H1 (cell line): ENCODE results near the gene POLE3. TPM values are rescaled to one million over a fixed set of nuclear protein-coding genes. Genes with fewer than 3 reads are reported as not detected.
"Not testable (repeated sequence)": the region's sequence is repeated elsewhere in the genome, so short reads cannot be mapped to it uniquely, and the experiment has no call there.

Experiments
- CTCF ChIA-PET: fragments of 300-600 bp; sonication (Branson Sonifier 250); formaldehyde crosslinking; loops from one replicate; lab custom pipeline; 2021; ENCODE audit not compliant: partially characterized antibody; lab: Charles Lee
- POLR2A ChIA-PET: fragments of 300-600 bp; sonication (Branson Sonifier 250); formaldehyde crosslinking; loops from one replicate; lab custom pipeline; 2021; ENCODE audit warnings: inconsistent platforms; ENCODE audit not compliant: partially characterized antibody; lab: Charles Lee
- DNase-seq, 2 experiments: peaks; one replicate each; pipeline versions ENCODE4 v3.0.0 to v3.0.0-alpha.2; 2010 to 2022; ENCODE audit warnings: low spot score in 2 of 2, low read depth in 1 of 2, mixed read lengths in 1 of 2
- FAIRE-seq: peaks from 2 replicates; lab custom pipeline; 2011; peaks lifted over from hg19 to GRCh38; lab: Jason Lieb, UNC
- H2AFZ ChIP-seq: 2 replicates; pipeline ENCODE4 v1.8.1; 2012; ENCODE audit warnings: low read length, inconsistent platforms
- H2AK5ac ChIP-seq: 2 replicates; pipeline ENCODE4 v1.6.1; 2013; ENCODE audit warnings: low read depth, low read length
- H2BK120ac ChIP-seq: replicated peaks from 2 replicates; pipeline ENCODE3; 2013; ENCODE audit warnings: low read depth, low read length, inconsistent platforms
- H2BK12ac ChIP-seq: 2 replicates; pipeline ENCODE4 v1.6.1; 2013; ENCODE audit warnings: low read depth, low read length
- H2BK15ac ChIP-seq: 2 replicates; pipeline ENCODE4 v1.6.1; 2013; ENCODE audit warnings: low read length
- H2BK20ac ChIP-seq: 2 replicates; pipeline ENCODE4 v1.6.1; 2013; ENCODE audit warnings: low read length
- H2BK5ac ChIP-seq: 2 replicates; pipeline ENCODE4 v1.6.1; 2013; ENCODE audit warnings: low read depth, low read length
- H3K14ac ChIP-seq: 2 replicates; pipeline ENCODE4 v1.6.1; 2013; ENCODE audit warnings: inconsistent platforms; ENCODE audit not compliant: insufficient read length
- H3K18ac ChIP-seq: 2 replicates; pipeline ENCODE4 v1.6.1; 2013; ENCODE audit warnings: low read length; ENCODE audit errors: extremely low read depth
- H3K23ac ChIP-seq: 2 replicates; pipeline ENCODE4 v1.6.1; 2013; ENCODE audit warnings: inconsistent platforms; ENCODE audit not compliant: insufficient read length
- H3K23me2 ChIP-seq: 2 replicates; pipeline ENCODE4 v1.6.1; 2013; ENCODE audit warnings: low read depth, low read length
- H3K27ac ChIP-seq: 2 replicates; pipeline ENCODE4 v1.6.1; 2011; ENCODE audit warnings: low read depth, low read length, inconsistent platforms
- H3K27me3 ChIP-seq, 4 experiments: replicated peaks in 1 of 4; 1 replicate in 1 of 4; 2 replicates in 3 of 4; pipeline versions ENCODE4 v1.6.1 to v1.8.1; 2011 to 2013; ENCODE audit warnings: low read length in 3 of 4, mild to moderate bottlenecking in 3 of 4, inconsistent platforms in 2 of 4, mixed read lengths in 2 of 4, moderate library complexity in 1 of 4; ENCODE audit not compliant: control insufficient read depth in 3 of 4, insufficient read depth in 3 of 4; ENCODE audit errors: extremely low read depth in 1 of 4
- H3K36me3 ChIP-seq, 4 experiments: 2 replicates each; pipeline versions ENCODE4 v1.6.1 to v1.8.1; 2011 to 2013; ENCODE audit warnings: mild to moderate bottlenecking in 4 of 4, low read length in 3 of 4, moderate library complexity in 2 of 4, control low read depth in 1 of 4, inconsistent platforms in 1 of 4; ENCODE audit not compliant: insufficient read depth in 4 of 4, control insufficient read depth in 2 of 4
- H3K4ac ChIP-seq: replicated peaks from 2 replicates; pipeline ENCODE3; 2013; ENCODE audit warnings: low read length, low read depth, mixed read lengths, inconsistent platforms; ENCODE audit not compliant: insufficient read length
- H3K4me1 ChIP-seq, 4 experiments: replicated peaks in 1 of 4; 1 replicate in 1 of 4; 2 replicates in 3 of 4; pipeline versions ENCODE4 v1.6.1 to v1.8.1; 2011 to 2013; ENCODE audit warnings: low read length in 3 of 4, inconsistent platforms in 2 of 4, mixed read lengths in 1 of 4; ENCODE audit not compliant: insufficient read depth in 4 of 4, control insufficient read depth in 3 of 4
- H3K4me2 ChIP-seq, 2 experiments: 2 replicates each; pipeline versions ENCODE4 v1.6.1 to v1.8.1; 2011 to 2013; ENCODE audit warnings: low read depth in 2 of 2, low read length in 2 of 2, control low read depth in 1 of 2, inconsistent platforms in 1 of 2, mild to moderate bottlenecking in 1 of 2; ENCODE audit not compliant: insufficient read depth in 1 of 2
- H3K4me3 ChIP-seq, 4 experiments: fragments of 200-600, 300-600 bp in 1 of 4; sonication (generic), shearing (Covaris generic), sonication (Bioruptor Twin) in 1 of 4; 2 replicates each; pipeline versions ENCODE4 v1.5.1 to v1.8.1; 2011 to 2016; ENCODE audit warnings: low read length in 4 of 4, low read depth in 3 of 4, control low read depth in 2 of 4, inconsistent platforms in 2 of 4, mild to moderate bottlenecking in 2 of 4, mixed read lengths in 1 of 4, moderate library complexity in 1 of 4; ENCODE audit not compliant: insufficient read depth in 2 of 4; ENCODE audit errors: extremely low read depth in 1 of 4
- H3K56ac ChIP-seq: replicated peaks from 2 replicates; pipeline ENCODE3; 2013; ENCODE audit warnings: low read depth, mild to moderate bottlenecking, mixed read lengths, low read length, inconsistent platforms; ENCODE audit not compliant: insufficient read length
- H3K79me1 ChIP-seq: 2 replicates; pipeline ENCODE4 v1.6.1; 2013; ENCODE audit warnings: low read depth, low read length, control low read depth
- H3K79me2 ChIP-seq, 2 experiments: 2 replicates each; pipeline versions ENCODE4 v1.6.1 to v1.8.1; 2012 to 2013; ENCODE audit warnings: low read length in 2 of 2, mild to moderate bottlenecking in 2 of 2, inconsistent platforms in 1 of 2; ENCODE audit not compliant: insufficient read depth in 2 of 2, control insufficient read depth in 1 of 2
- H3K9ac ChIP-seq, 4 experiments: replicated peaks in 1 of 4; 1 replicate in 1 of 4; 2 replicates in 3 of 4; pipeline versions ENCODE4 v1.6.1 to v1.8.1; 2011 to 2013; ENCODE audit warnings: low read depth in 3 of 4, low read length in 3 of 4, control low read depth in 2 of 4, mild to moderate bottlenecking in 2 of 4, moderate library complexity in 2 of 4, inconsistent platforms in 1 of 4; ENCODE audit errors: extremely low read depth in 1 of 4
- H3K9me3 ChIP-seq, 2 experiments: 2 replicates each; pipeline versions ENCODE4 v1.6.1 to v1.8.1; 2012 to 2013; ENCODE audit warnings: mild to moderate bottlenecking in 2 of 2, moderate library complexity in 2 of 2, control low read depth in 1 of 2, inconsistent platforms in 1 of 2, low read depth in 1 of 2, low read length in 1 of 2, mixed read lengths in 1 of 2; ENCODE audit not compliant: insufficient read depth in 2 of 2
- H4K20me1 ChIP-seq, 2 experiments: replicated peaks in 1 of 2; 2 replicates each; pipeline versions ENCODE3 to v1.8.1; 2011 to 2013; ENCODE audit warnings: inconsistent platforms in 2 of 2, low read length in 2 of 2, mild to moderate bottlenecking in 1 of 2; ENCODE audit not compliant: insufficient read depth in 2 of 2, control insufficient read depth in 1 of 2
- H4K5ac ChIP-seq: 2 replicates; pipeline ENCODE4 v1.6.1; 2013; ENCODE audit warnings: low read length, low read depth, mixed read lengths, inconsistent platforms; ENCODE audit not compliant: insufficient read length
- H4K8ac ChIP-seq: 2 replicates; pipeline ENCODE4 v1.8.0; 2013; ENCODE audit warnings: mild to moderate bottlenecking, moderate library complexity, low read length, inconsistent platforms; ENCODE audit not compliant: insufficient read depth; ENCODE audit errors: extremely low read depth
- H4K91ac ChIP-seq: replicated peaks from 2 replicates; pipeline ENCODE3; 2013; ENCODE audit warnings: low read length, mixed read lengths, inconsistent platforms; ENCODE audit not compliant: insufficient read length
- ASH2L ChIP-seq: fragments of 200-600, 300-600 bp; sonication (generic); IDR thresholded peaks from one replicate; pipeline ENCODE4 v1.7.1; 2017; ENCODE audit warnings: low read length
- BACH1 ChIP-seq: IDR thresholded peaks from 2 replicates; pipeline ENCODE4 v1.6.1; 2012; ENCODE audit warnings: low read length, improper control_type of control experiment
- CHD2 ChIP-seq: IDR thresholded peaks from 2 replicates; pipeline ENCODE4 v1.6.1; 2012; ENCODE audit warnings: low read length, improper control_type of control experiment
- EZH2 ChIP-seq: fragments of 200-600 bp; sonication (generic); IDR thresholded peaks from 2 replicates; pipeline ENCODE4 v1.7.1; 2012; ENCODE audit warnings: low read depth, mild to moderate bottlenecking, moderate library complexity, low read length, inconsistent platforms; ENCODE audit not compliant: severe bottlenecking
- POLR2AphosphoS5 ChIP-seq: IDR thresholded peaks from 2 replicates; pipeline ENCODE4 v1.6.1; 2011; ENCODE audit warnings: low read depth, low read length
- WGBS, 2 experiments: shearing (Covaris generic) in 1 of 2; methylation state at CpG; one replicate each; pipeline versions ENCODE4 v1.1.6 to v1.1.7; 2013 to 2015; ENCODE audit warnings: low lambda C conversion rate in 2 of 2, mixed read lengths in 2 of 2, inconsistent platforms in 1 of 2, low coverage in 1 of 2, missing lambda C conversion rate in 1 of 2; ENCODE audit not compliant: insufficient replicate concordance in 2 of 2, insufficient coverage in 1 of 2, insufficient read length in 1 of 2; ENCODE audit errors: extremely low coverage in 1 of 2, missing lambda C conversion rate in 1 of 2; 5-methylcytosine and 5-hydroxymethylcytosine counted together
- polyA plus RNA-seq, 7 experiments: library from polyadenylated mRNA; depleted of rRNA in 3 of 7; stranded (reverse) in 5 of 7; unstranded in 2 of 7; fragments of >200 nt in 5 of 7; fragments of 200-250 nt in 2 of 7; gene quantifications; 1 replicate in 5 of 7; 2 replicates in 1 of 7; 4 replicates in 1 of 7; pipeline versions ENCODE4 v1.2.1 to v1.2.3, GENCODE V29; 2011 to 2013; ENCODE audit warnings: missing spikeins in 2 of 7, mixed read lengths in 2 of 7
- total RNA-seq: library from RNA; stranded (reverse); fragmentation: NEBNext Ultra II Directional; extraction: Animal tissue kit (Norgen Biotek cat#: 25700); gene quantifications from 2 replicates; pipeline ENCODE4 v1.2.1, GENCODE V29; 2021
- TF ChIP-seq, protein P1 (sequence below), 3 experiments: IDR thresholded peaks; 1 replicate in 2 of 3; 2 replicates in 1 of 3; pipeline versions ENCODE4 v1.5.1 to v1.6.1; 2011; ENCODE audit warnings: low read length in 3 of 3, mild to moderate bottlenecking in 3 of 3, inconsistent platforms in 2 of 3, low read depth in 1 of 3, moderate library complexity in 1 of 3; ENCODE audit not compliant: insufficient read depth in 1 of 3; ENCODE audit errors: control extremely low read depth in 1 of 3

POLE3 gene
- total and polyA plus RNA-seq, 2 of the 8 experiments (the other 6 are each of a cell fraction or from before 2014, with no cell fraction given) = 52.7 to 77.3 TPM

DNA sequence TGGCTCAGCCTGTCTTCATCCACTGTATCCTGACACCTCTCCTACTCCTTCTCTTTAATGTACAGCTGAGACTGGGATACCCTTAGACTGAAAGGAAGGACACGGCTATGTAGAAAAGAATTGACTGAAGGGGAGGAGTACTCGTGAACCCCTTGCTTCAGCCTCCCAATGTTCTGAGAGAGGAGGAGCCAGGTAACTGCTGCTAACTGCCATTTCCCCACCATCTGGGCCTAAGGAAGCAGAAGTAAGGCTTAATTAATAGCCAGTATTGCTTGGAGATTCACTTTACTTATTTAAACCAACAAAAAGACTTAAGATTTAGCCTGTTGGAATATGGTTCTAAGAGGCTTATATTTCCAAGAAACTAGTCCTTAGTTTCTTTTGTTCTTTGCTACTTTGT lies 34.3 kb upstream of the POLE3 start (continued):
- TF ChIP-seq, protein P1, sequence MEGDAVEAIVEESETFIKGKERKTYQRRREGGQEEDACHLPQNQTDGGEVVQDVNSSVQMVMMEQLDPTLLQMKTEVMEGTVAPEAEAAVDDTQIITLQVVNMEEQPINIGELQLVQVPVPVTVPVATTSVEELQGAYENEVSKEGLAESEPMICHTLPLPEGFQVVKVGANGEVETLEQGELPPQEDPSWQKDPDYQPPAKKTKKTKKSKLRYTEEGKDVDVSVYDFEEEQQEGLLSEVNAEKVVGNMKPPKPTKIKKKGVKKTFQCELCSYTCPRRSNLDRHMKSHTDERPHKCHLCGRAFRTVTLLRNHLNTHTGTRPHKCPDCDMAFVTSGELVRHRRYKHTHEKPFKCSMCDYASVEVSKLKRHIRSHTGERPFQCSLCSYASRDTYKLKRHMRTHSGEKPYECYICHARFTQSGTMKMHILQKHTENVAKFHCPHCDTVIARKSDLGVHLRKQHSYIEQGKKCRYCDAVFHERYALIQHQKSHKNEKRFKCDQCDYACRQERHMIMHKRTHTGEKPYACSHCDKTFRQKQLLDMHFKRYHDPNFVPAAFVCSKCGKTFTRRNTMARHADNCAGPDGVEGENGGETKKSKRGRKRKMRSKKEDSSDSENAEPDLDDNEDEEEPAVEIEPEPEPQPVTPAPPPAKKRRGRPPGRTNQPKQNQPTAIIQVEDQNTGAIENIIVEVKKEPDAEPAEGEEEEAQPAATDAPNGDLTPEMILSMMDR (IDR thresholded peaks at IDR 0.05; ENCODE audit: control extremely low read depth in 1 of 3, insufficient read depth in 1 of 3, low read depth in 1 of 3, low read length in 3 of 3) = no peak
- TF ChIP-seq BACH1 (no peak), CHD2 (no peak), POLR2AphosphoS5 (no peak), EZH2 (no peak), ASH2L (no peak)

DNA sequence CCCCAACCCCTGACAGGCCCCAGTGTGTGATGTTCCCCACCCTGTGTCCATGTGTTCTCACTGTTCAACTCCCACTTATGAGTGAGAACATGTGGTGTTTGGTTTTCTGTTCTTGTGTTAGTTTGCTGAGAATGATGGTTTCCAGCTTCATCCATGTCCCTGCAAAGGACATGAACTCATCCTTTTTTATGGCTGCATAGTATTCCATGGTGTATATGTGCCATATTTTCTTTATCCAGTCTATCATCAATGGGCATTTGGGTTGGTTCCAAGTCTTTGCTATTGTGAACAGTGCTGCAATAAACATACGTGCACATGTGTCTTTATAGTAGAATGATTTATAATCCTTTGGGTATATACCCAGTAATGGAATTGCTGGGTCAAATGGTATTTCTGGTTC lies 27.2 kb upstream of the POLE3 start:
- H2BK5ac ChIP-seq, H4K20me1 ChIP-seq, H3K36me3 ChIP-seq, H2BK20ac ChIP-seq, H3K4me3 ChIP-seq, H3K4me1 ChIP-seq, H2AK5ac ChIP-seq, H3K56ac ChIP-seq, H3K23me2 ChIP-seq, H3K23ac ChIP-seq, H4K5ac ChIP-seq, H3K79me2 ChIP-seq, H3K4me2 ChIP-seq, H3K79me1 ChIP-seq, H2BK15ac ChIP-seq, FAIRE-seq, H3K27ac ChIP-seq, H3K4ac ChIP-seq, H3K18ac ChIP-seq, H3K27me3 ChIP-seq, H3K14ac ChIP-seq, H4K8ac ChIP-seq, H2AFZ ChIP-seq, H2BK120ac ChIP-seq, H4K91ac ChIP-seq, DNase-seq, H3K9ac ChIP-seq, POLR2A ChIA-PET, H2BK12ac ChIP-seq, H3K9me3 ChIP-seq: not testable (repeated sequence)
- 79% methylated on average over 1 of the region's 1 CpG; no CpG with 5 or more reads in 1 of the 2 experiments for WGBS, 2 experiments
- CTCF ChIA-PET = interaction anchor here (0.6 kb wide), 1 partner anchor 144 kb away, joined by 4 read pairs; no protein-coding TSS in a partner anchor
